Neural crest cell (in vitro differentiated cells): ENCODE results near the gene ALX3. TPM values are rescaled to one million over a fixed set of nuclear protein-coding genes. Genes with fewer than 3 reads are reported as not detected.

Experiments
- DNase-seq: peaks from one replicate; pipeline ENCODE4 v3.0.0; 2021; ENCODE audit warnings: low read depth, mixed read lengths, low spot score
- H3K27ac Mint-ChIP-seq: one replicate; pipeline ENCODE4 v1.8.0; 2021; ENCODE audit warnings: mild to moderate bottlenecking, mixed read lengths; ENCODE audit not compliant: unreplicated experiment
- H3K27me3 Mint-ChIP-seq: 2 replicates; pipeline ENCODE4 v1.8.0; 2021; ENCODE audit warnings: low read depth, mild to moderate bottlenecking, mixed read lengths
- H3K36me3 Mint-ChIP-seq: 2 replicates; pipeline ENCODE4 v1.8.0; 2021; ENCODE audit warnings: low read depth, mild to moderate bottlenecking, mixed read lengths
- H3K4me1 Mint-ChIP-seq: 2 replicates; pipeline ENCODE4 v1.8.0; 2021; ENCODE audit warnings: mixed read lengths
- H3K4me3 Mint-ChIP-seq: one replicate; pipeline ENCODE4 v1.8.0; 2021; ENCODE audit warnings: mild to moderate bottlenecking, mixed read lengths
- H3K9me3 Mint-ChIP-seq: 2 replicates; pipeline ENCODE4 v1.8.0; 2021; ENCODE audit warnings: mixed read lengths
- total RNA-seq: library from RNA; stranded (reverse); gene quantifications from 2 replicates; pipeline ENCODE4 v1.2.1, GENCODE V29; 2021
- TF ChIP-seq, protein P1 (sequence below): fragments of 200-600 bp; sonication (generic); conservative IDR thresholded peaks from 2 replicates; pipeline ENCODE4 v1.5.0; 2021; ENCODE audit warnings: antibody characterized with exemption, mild to moderate bottlenecking

Gene ALX3
- total RNA-seq, 1 donor from 2014 or later: 0.21 TPM

DNA sequence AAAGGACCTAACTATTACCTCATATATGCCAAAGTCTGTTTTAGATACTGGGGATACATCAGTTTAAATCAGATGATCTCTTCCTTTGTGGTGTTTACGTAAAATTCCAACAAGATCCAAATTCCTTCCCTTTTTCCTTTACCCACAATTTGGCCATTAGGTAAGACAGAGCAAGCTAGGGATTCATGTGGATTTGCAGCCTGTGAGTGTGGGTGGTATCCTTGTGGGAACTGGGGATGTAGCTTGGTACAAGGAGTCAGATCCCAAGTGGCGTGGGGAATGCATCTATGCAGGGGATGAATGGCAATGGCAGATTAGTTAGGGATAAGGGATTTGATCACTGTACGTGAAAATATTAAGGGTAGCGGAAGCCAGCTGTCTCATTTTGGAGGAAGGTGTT, 45.9 kb downstream of the ALX3 start:
- H3K27me3 Mint-ChIP-seq: no peaks in the 10 kb centered on the region
- no peaks in the 10 kb centered on the region for H3K9me3 Mint-ChIP-seq
- H3K27ac Mint-ChIP-seq: no peak overlapping the region
- H3K4me3 Mint-ChIP-seq: no peak overlapping the region
- peaks cover 16% of the 10 kb centered on the region for H3K36me3 Mint-ChIP-seq
- TF ChIP-seq, protein P1, sequence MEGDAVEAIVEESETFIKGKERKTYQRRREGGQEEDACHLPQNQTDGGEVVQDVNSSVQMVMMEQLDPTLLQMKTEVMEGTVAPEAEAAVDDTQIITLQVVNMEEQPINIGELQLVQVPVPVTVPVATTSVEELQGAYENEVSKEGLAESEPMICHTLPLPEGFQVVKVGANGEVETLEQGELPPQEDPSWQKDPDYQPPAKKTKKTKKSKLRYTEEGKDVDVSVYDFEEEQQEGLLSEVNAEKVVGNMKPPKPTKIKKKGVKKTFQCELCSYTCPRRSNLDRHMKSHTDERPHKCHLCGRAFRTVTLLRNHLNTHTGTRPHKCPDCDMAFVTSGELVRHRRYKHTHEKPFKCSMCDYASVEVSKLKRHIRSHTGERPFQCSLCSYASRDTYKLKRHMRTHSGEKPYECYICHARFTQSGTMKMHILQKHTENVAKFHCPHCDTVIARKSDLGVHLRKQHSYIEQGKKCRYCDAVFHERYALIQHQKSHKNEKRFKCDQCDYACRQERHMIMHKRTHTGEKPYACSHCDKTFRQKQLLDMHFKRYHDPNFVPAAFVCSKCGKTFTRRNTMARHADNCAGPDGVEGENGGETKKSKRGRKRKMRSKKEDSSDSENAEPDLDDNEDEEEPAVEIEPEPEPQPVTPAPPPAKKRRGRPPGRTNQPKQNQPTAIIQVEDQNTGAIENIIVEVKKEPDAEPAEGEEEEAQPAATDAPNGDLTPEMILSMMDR: no peak
- no peak for DNase-seq
- H3K4me1 Mint-ChIP-seq: peaks cover 3% of the 10 kb centered on the region

DNA sequence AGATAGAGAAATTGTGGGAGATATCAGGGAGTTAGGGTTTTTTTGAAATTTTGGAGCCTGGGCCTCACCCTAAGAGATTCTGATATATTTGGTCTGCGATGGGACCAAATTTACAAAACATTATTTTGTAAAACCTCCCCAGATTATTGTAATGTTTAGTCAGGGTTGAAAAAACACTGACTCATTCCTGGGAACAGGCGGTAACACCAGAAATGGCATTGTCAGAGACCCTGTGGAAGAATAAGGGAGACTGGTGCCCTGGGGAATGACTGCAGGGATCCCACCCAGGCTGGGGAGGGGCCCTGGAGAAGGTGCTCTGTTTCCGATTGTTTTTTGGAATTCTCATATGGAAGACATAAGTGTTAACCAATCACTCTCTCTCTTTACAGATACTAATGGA, 49.2 kb downstream of the ALX3 start:
- no peaks in the 10 kb centered on the region for H3K27me3 Mint-ChIP-seq
- TF ChIP-seq, protein P1: no peak
- H3K9me3 Mint-ChIP-seq: no peaks in the 10 kb centered on the region
- no peaks in the 10 kb centered on the region for H3K4me1 Mint-ChIP-seq
- H3K27ac Mint-ChIP-seq: no peak overlapping the region
- H3K36me3 Mint-ChIP-seq: peaks cover 21% of the 10 kb centered on the region
- no peak overlapping the region for H3K4me3 Mint-ChIP-seq
- DNase-seq: no peak

DNA sequence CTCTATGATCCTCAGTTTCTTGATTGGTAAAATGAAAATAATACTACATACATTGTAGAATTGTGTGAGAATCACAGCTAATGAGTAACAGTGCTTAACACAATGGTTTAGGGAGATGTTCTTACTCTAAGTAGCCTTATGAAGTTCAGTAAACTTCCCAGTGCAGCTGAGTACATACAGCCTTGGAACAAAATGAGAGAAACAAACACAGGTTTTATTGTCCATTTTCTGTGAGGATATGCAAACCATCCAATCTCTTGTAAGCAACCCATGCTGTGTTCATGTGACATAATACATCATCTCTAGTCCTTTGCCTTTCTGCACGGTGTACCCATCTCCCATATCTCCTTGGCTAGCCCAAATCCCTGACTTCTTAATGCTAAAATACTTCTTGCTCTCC, 50.7 kb downstream of the ALX3 start:
- Mint-ChIP-seq H3K27me3 (no peaks in the 10 kb centered on the region), H3K9me3 (no peaks in the 10 kb centered on the region), H3K4me3 (no peak overlapping the region), H3K36me3 (peaks cover 20% of the 10 kb centered on the region), H3K4me1 (no peaks in the 10 kb centered on the region), H3K27ac (no peak overlapping the region)
- TF ChIP-seq, protein P1: no peak
- no peak for DNase-seq

DNA sequence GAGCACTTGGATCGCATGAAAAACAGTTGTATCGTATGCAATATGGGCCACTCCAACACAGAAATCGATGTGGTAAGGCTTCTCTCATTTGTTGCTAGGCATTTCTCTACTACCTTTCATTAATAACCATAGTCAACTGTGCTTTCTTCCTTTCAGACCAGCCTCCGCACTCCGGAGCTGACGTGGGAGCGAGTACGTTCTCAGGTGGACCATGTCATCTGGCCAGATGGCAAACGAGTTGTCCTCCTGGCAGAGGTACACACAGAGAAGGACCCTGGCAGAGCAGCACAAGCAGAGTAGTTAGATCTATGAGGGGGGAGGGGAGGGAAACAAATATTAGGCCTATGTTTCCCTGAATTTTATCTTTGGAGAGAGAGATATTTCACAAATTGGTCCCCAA, 52.1 kb downstream of the ALX3 start:
- Mint-ChIP-seq H3K4me1 (no peaks in the 10 kb centered on the region), H3K4me3 (no peak overlapping the region), H3K36me3 (peaks cover 14% of the 10 kb centered on the region), H3K9me3 (no peaks in the 10 kb centered on the region), H3K27me3 (no peaks in the 10 kb centered on the region), H3K27ac (no peak overlapping the region)
- TF ChIP-seq, protein P1: no peak
- DNase-seq: no peak

DNA sequence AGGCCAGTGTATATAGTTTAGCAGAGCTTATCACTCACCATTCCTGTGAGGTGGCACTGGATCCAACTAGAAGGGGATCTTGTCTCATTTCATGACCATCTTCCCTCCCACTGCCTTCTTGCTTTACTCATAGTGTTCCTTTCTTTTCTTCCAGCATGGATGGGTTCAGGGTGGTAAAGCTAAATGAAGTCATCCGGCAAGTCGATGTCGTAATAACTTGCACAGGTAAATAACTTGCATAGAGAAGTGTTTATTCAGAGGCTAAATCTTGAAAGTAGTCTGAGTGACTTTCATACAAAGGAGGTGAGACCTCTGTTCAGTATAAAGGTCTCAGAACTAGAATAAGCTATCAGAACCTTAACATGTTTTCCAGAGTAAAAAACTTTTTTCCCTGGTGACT, 52.7 kb downstream of the ALX3 start:
- no peaks in the 10 kb centered on the region for H3K4me1 Mint-ChIP-seq
- peaks cover 14% of the 10 kb centered on the region for H3K36me3 Mint-ChIP-seq
- no peaks in the 10 kb centered on the region for H3K9me3 Mint-ChIP-seq
- TF ChIP-seq, protein P1: no peak
- no peaks in the 10 kb centered on the region for H3K27me3 Mint-ChIP-seq
- H3K4me3 Mint-ChIP-seq: no peak overlapping the region
- H3K27ac Mint-ChIP-seq: no peak overlapping the region
- no peak for DNase-seq
